ENCODE measurements around the gene RAB8B. TPM values are rescaled to one million over a fixed set of nuclear protein-coding genes. Genes with fewer than 3 reads are reported as not detected.

The RAB8B gene
- total RNA-seq, 1 donor from 2014 or later, result 31.6 TPM

DNA sequence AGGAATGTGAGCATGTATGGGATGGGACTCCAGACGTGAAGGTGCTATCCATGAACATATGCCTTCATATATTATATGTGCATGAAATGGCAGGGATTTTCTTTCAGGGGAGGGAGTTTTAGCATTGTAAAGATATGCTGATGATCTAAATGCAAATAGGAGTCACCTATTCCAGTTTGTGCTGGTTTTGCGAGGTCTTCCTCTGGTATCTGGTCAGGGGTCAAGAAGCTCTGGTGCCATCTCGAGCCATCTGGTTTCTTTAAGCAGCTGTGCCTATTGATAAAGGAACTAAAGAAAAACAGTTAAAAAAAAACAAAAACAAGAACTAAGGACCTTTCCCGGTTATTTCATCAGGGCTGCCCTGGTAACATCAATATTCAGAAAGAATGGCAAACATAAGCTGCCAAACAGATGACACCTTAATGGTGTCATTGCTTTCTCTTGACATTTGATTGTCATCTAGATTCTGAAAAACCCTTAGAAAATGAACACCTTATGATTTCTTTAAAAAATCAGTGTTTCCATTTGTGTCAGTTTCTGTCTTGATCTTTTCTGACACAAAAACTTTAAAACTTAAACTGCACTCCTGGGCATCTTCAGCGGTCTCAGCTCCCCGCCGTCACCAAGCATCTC lies 110.7 kb downstream of the RAB8B start:
- Mint-ChIP-seq H3K4me1 (ENCODE audit: low read depth) (peaks cover 5% of the 10 kb centered on the region), H3K27ac (no peak overlapping the region), H3K4me3 (ENCODE audit: low read depth) (no peak overlapping the region), H3K9me3 (ENCODE audit: low read depth) (no peaks in the 10 kb centered on the region), H3K27me3 (no peaks in the 10 kb centered on the region), H3K36me3 (ENCODE audit: insufficient read depth) (peaks cover 14% of the 10 kb centered on the region)
- TF ChIP-seq, protein P1, sequence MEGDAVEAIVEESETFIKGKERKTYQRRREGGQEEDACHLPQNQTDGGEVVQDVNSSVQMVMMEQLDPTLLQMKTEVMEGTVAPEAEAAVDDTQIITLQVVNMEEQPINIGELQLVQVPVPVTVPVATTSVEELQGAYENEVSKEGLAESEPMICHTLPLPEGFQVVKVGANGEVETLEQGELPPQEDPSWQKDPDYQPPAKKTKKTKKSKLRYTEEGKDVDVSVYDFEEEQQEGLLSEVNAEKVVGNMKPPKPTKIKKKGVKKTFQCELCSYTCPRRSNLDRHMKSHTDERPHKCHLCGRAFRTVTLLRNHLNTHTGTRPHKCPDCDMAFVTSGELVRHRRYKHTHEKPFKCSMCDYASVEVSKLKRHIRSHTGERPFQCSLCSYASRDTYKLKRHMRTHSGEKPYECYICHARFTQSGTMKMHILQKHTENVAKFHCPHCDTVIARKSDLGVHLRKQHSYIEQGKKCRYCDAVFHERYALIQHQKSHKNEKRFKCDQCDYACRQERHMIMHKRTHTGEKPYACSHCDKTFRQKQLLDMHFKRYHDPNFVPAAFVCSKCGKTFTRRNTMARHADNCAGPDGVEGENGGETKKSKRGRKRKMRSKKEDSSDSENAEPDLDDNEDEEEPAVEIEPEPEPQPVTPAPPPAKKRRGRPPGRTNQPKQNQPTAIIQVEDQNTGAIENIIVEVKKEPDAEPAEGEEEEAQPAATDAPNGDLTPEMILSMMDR (IDR thresholded peaks at IDR 0.05; ENCODE audit: unreplicated experiment), result no peak
- DNase-seq (ENCODE audit: low spot score, unreplicated experiment), result no peak

DNA sequence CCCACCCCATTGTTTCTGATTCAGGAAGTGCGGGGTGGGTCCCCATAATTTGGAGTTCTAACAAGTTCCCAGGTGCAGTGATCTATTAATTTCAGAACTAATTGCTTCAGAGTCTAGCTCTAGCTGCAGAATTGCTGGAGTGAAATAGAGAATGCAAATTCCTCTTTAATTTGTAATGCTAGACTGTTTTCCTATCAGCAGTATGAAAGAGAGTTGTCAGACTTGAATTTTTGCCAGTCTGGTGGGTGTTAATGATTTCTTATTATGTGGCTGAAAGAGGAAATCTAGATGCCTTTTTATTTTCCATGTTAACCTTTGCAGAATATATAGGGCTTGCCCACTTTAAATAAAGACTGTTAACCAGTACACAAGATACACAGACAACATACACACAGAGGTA lies 111.7 kb downstream of the RAB8B start:
- Mint-ChIP-seq H3K4me1 (ENCODE audit: low read depth) (peaks cover 5% of the 10 kb centered on the region), H3K9me3 (ENCODE audit: low read depth) (no peaks in the 10 kb centered on the region), H3K27me3 (no peaks in the 10 kb centered on the region), H3K36me3 (ENCODE audit: insufficient read depth) (peaks cover 14% of the 10 kb centered on the region), H3K27ac (no peak overlapping the region), H3K4me3 (ENCODE audit: low read depth) (no peak overlapping the region)
- DNase-seq (ENCODE audit: low spot score, unreplicated experiment), result no peak
- TF ChIP-seq, protein P1 (IDR thresholded peaks at IDR 0.05; ENCODE audit: unreplicated experiment), result no peak

DNA sequence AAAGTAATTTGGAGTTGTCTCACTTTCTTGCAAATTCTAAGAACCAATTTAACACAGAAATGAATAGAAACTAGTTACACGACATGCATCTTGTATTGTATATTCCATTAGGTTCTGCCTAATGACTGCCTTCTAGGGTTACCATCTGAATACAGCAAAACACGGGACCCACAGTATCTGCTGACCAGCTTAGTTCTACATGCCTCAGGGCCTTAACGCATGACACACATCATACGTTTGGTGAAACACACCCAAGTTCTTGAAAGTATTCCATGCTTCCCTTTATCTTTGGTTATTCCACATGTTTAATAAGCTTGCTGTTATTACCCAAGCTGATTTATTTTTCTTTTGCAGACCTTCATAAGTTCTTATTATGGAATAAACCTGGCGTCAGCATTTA lies 115.9 kb downstream of the RAB8B start:
- no peak overlapping the region for H3K4me3 Mint-ChIP-seq (ENCODE audit: low read depth)
- DNase-seq (ENCODE audit: low spot score, unreplicated experiment), result no peak
- H3K9me3 Mint-ChIP-seq (ENCODE audit: low read depth), result no peaks in the 10 kb centered on the region
- H3K4me1 Mint-ChIP-seq (ENCODE audit: low read depth), result peaks cover 6% of the 10 kb centered on the region
- peaks cover 6% of the 10 kb centered on the region for H3K36me3 Mint-ChIP-seq (ENCODE audit: insufficient read depth)
- no peaks in the 10 kb centered on the region for H3K27me3 Mint-ChIP-seq
- H3K27ac Mint-ChIP-seq, result no peak overlapping the region
- TF ChIP-seq, protein P1 (IDR thresholded peaks at IDR 0.05; ENCODE audit: unreplicated experiment), result no peak

DNA sequence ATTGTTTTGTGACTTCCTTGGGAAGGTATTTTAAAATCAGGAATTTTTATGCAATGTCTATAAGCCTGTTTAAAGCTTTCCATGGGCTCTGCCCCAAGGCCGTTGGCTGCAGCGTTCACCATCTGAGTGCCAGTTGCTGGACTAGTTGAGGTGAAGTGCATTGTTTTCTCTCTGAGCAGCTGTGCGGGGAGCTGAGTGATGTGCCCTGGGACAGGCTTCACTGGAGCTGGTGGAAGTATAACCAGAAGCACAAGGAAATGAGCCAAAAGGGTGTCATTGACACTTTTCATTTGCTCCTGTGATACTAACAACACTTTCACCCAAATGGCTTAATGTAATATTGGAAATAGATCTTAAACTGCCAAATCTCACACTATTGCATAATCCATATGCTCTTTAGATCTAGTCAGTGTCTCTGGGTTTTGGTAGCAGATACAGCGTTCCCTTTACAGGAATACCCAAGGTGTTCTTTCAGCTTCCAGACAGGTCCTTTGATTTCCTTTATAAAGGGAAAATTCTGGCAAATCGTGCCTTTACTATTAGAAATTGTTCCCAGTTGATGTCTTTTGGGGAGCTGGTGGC lies 117.2 kb downstream of the RAB8B start:
- H3K4me3 Mint-ChIP-seq (ENCODE audit: low read depth), result no peak overlapping the region
- peaks cover 6% of the 10 kb centered on the region for H3K36me3 Mint-ChIP-seq (ENCODE audit: insufficient read depth)
- no peak for DNase-seq (ENCODE audit: low spot score, unreplicated experiment)
- H3K9me3 Mint-ChIP-seq (ENCODE audit: low read depth), result no peaks in the 10 kb centered on the region
- TF ChIP-seq, protein P1 (IDR thresholded peaks at IDR 0.05; ENCODE audit: unreplicated experiment), result no peak
- H3K4me1 Mint-ChIP-seq (ENCODE audit: low read depth), result peaks cover 1% of the 10 kb centered on the region
- no peak overlapping the region for H3K27ac Mint-ChIP-seq
- H3K27me3 Mint-ChIP-seq, result no peaks in the 10 kb centered on the region

DNA sequence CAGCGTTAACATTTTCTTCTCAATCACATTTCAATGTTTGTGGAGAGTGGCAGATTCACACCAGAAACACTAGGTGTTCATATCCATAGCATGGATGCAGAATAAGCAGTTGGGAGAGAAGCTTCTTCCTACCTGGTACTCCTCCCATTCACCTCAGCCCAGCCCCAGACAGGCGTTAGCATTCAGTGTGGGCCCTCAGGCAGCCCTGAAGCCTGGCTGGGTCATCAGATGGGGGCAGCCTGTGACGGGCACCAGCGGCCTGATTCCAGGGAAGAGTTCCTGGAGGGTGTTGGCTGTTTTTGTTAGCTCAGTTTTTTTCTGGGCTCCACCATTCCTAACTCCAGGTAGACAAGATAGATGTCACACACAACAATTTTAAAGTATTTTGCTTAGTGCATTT lies 119.1 kb downstream of the RAB8B start:
- Mint-ChIP-seq H3K27ac (no peak overlapping the region), H3K4me3 (ENCODE audit: low read depth) (no peak overlapping the region), H3K4me1 (ENCODE audit: low read depth) (peaks cover 1% of the 10 kb centered on the region), H3K9me3 (ENCODE audit: low read depth) (no peaks in the 10 kb centered on the region), H3K27me3 (no peaks in the 10 kb centered on the region), H3K36me3 (ENCODE audit: insufficient read depth) (no peaks in the 10 kb centered on the region)
- no peak for DNase-seq (ENCODE audit: low spot score, unreplicated experiment)
- TF ChIP-seq, protein P1 (IDR thresholded peaks at IDR 0.05; ENCODE audit: unreplicated experiment), result no peak
